ENCODE results near the gene CUX1. TPM values are rescaled to one million over a fixed set of nuclear protein-coding genes. Genes with fewer than 3 reads are reported as not detected.
"Not testable (repeated sequence)": the region's sequence is repeated elsewhere in the genome, so short reads cannot be mapped to it uniquely, and the experiment has no call there.

The CUX1 gene
- total and polyA plus RNA-seq, 2 donors (not counting 1 experiment from before 2014, with no cell fraction given) = 10.8 to 86.5 TPM

- Mint-ChIP-seq H3K9me3 (ENCODE audit: insufficient read depth) (no peaks in the 10 kb centered on the region), H3K4me1 (peaks cover 42% of the 10 kb centered on the region), H3K27me3 (no peaks in the 10 kb centered on the region), H3K4me3 (no peak overlapping the region), H3K27ac (no peak overlapping the region)
- Histone ChIP-seq H3K9ac (ENCODE audit: low read length) (no peak overlapping the region), H2AFZ (ENCODE audit: insufficient read depth, low read depth, low read length, poor library complexity, severe bottlenecking) (no peak overlapping the region), H3K4me1 (ENCODE audit: control insufficient read depth in 2 of 2, insufficient read depth in 2 of 2, low read length in 2 of 2) (peaks cover 6 to 14% of the 10 kb centered on the region in 2 donors), H3K4me3 (ENCODE audit: control extremely low read depth in 1 of 5, extremely low read depth in 1 of 5, insufficient read depth in 1 of 5, low read depth in 2 of 5, low read length in 4 of 5) (no peak overlapping the region), H3K9me3 (ENCODE audit: control extremely low read depth in 1 of 3, control insufficient read depth in 2 of 3, insufficient read depth in 1 of 3, low read length in 2 of 3) (peaks cover 0 to under 1% (median 0%) of the 10 kb centered on the region in 3 donors), H3K27ac (ENCODE audit: low read length in 2 of 2) (no peak overlapping the region), H3K79me2 (ENCODE audit: control insufficient read depth, insufficient read depth, low read length) (peaks cover 95% of the 10 kb centered on the region), H4K20me1 (ENCODE audit: control insufficient read depth, insufficient read depth, low read length, poor library complexity, severe bottlenecking) (peaks cover 51% of the 10 kb centered on the region), H3K27me3 (replicated peaks in 1 of 4; ENCODE audit: control extremely low read depth in 1 of 4, control insufficient read depth in 3 of 4, insufficient read depth in 4 of 4, low read length in 3 of 4) (no peaks in the 10 kb centered on the region), H3K36me3 (replicated peaks in 1 of 2; ENCODE audit: control extremely low read depth in 1 of 2, control insufficient read depth in 1 of 2, extremely low read depth in 1 of 2, insufficient read depth in 2 of 2, low read length in 1 of 2) (no peaks in the 10 kb centered on the region), H3K4me2 (replicated peaks; ENCODE audit: low read depth, low read length, poor library complexity, severe bottlenecking) (no peak overlapping the region)
- TF ChIP-seq EZH2 (IDR thresholded peaks at IDR 0.05; ENCODE audit: borderline replicate concordance, insufficient read depth, low read depth, low read length, poor library complexity, severe bottlenecking) = no peak
- no peak for TF ChIP-seq CTCF (IDR thresholded peaks at IDR 0.05)
- ATAC-seq (ENCODE audit: low read depth) = no peak
- ChIA-PET POLR2A (no interaction called here), CTCF (no interaction called here)
- 100% methylated on average over 7 of the region's 8 CpGs for WGBS (ENCODE audit: insufficient coverage)
- no peak for DNase-seq
- intact Hi-C loops (cut with micrococcal nuclease) = no loop called here
Observed at GRCh38 chr7:101829821-101830220, 12.4 kb downstream of the CUX1 start.

- H3K9me3 ChIP-seq (ENCODE audit: control extremely low read depth in 1 of 3, control insufficient read depth in 2 of 3, insufficient read depth in 1 of 3, low read length in 2 of 3); H3K9me3 Mint-ChIP-seq (ENCODE audit: insufficient read depth); H3K27me3 Mint-ChIP-seq; H3K27ac Mint-ChIP-seq; H3K27me3 ChIP-seq (replicated peaks in 1 of 4; ENCODE audit: control extremely low read depth in 1 of 4, control insufficient read depth in 3 of 4, insufficient read depth in 4 of 4, low read length in 3 of 4); H3K9ac ChIP-seq (ENCODE audit: low read length); H3K27ac ChIP-seq (ENCODE audit: low read length in 2 of 2); DNase-seq; H2AFZ ChIP-seq (ENCODE audit: insufficient read depth, low read depth, low read length, poor library complexity, severe bottlenecking); ATAC-seq (ENCODE audit: low read depth); POLR2A ChIA-PET; H3K4me3 ChIP-seq (ENCODE audit: control extremely low read depth in 1 of 5, extremely low read depth in 1 of 5, insufficient read depth in 1 of 5, low read depth in 2 of 5, low read length in 4 of 5); H3K4me3 Mint-ChIP-seq; intact Hi-C loops (cut with micrococcal nuclease); H3K36me3 ChIP-seq (replicated peaks in 1 of 2; ENCODE audit: control extremely low read depth in 1 of 2, control insufficient read depth in 1 of 2, extremely low read depth in 1 of 2, insufficient read depth in 2 of 2, low read length in 1 of 2); CTCF ChIA-PET; H3K4me2 ChIP-seq (replicated peaks; ENCODE audit: low read depth, low read length, poor library complexity, severe bottlenecking): not testable (repeated sequence)
- H3K4me1 Mint-ChIP-seq = peaks cover 42% of the 10 kb centered on the region
- H3K4me1 ChIP-seq (ENCODE audit: control insufficient read depth in 2 of 2, insufficient read depth in 2 of 2, low read length in 2 of 2) = peaks cover 6 to 15% of the 10 kb centered on the region in 2 donors
- H4K20me1 ChIP-seq (ENCODE audit: control insufficient read depth, insufficient read depth, low read length, poor library complexity, severe bottlenecking) = peaks cover 36% of the 10 kb centered on the region
- 96% methylated on average over 7 of the region's 10 CpGs for WGBS (ENCODE audit: insufficient coverage)
- peaks cover 95% of the 10 kb centered on the region for H3K79me2 ChIP-seq (ENCODE audit: control insufficient read depth, insufficient read depth, low read length)
Observed at GRCh38 chr7:101831396-101831795, 14.0 kb downstream of the CUX1 start.
